SK-N-SH (cell line): ENCODE data around the gene MTR. TPM values are rescaled to one million over a fixed set of nuclear protein-coding genes. Genes with fewer than 3 reads are reported as not detected.

ENCODE experiments used
- CTCF ChIA-PET: fragments of 300-600, 350-600 bp; formaldehyde crosslinking; extraction: SDS; loops from one replicate; lab custom pipeline; 2021; lab: Yijun Ruan, JAX
- POLR2A ChIA-PET: fragments of 350-600 bp; sonication (Branson Sonifier 250); formaldehyde crosslinking; extraction: SDS; loops from one replicate; lab custom pipeline; 2020; ENCODE audit warnings: antibody characterized with exemption, inconsistent platforms; lab: Yijun Ruan, JAX
- DNase-seq: peaks from one replicate; pipeline ENCODE4 v3.0.0; 2012
- H2AFZ ChIP-seq: fragments of 200-600 bp; sonication (generic); 2 replicates; pipeline ENCODE4 v1.8.1; 2016; ENCODE audit warnings: antibody characterized with exemption, mild to moderate bottlenecking, low read depth
- H3F3A ChIP-seq: fragments of 200-600 bp; sonication (generic); replicated peaks from 2 replicates; pipeline ENCODE3; 2016; ENCODE audit warnings: antibody characterized with exemption, mild to moderate bottlenecking; ENCODE audit not compliant: insufficient read depth
- H3K27ac ChIP-seq, 2 experiments: fragments of 200-500 bp in 1 of 2; fragments of 200-600 bp in 1 of 2; sonication (Bioruptor generic) in 1 of 2; sonication (generic), shearing (Covaris generic) in 1 of 2; 2 replicates each; pipeline versions ENCODE4 v1.5.1 to v1.6.1; 2014 to 2016; ENCODE audit warnings: low read depth in 2 of 2, inconsistent platforms in 1 of 2, low read length in 1 of 2, mild to moderate bottlenecking in 1 of 2, mixed read lengths in 1 of 2
- H3K27me3 ChIP-seq: fragments of 200-600 bp; sonication (generic), shearing (Covaris generic); 2 replicates; pipeline ENCODE4 v1.6.1; 2016; ENCODE audit warnings: mixed run types; ENCODE audit not compliant: insufficient read depth
- H3K36me3 ChIP-seq, 2 experiments: fragments of 200-500 bp in 1 of 2; fragments of 200-600 bp in 1 of 2; sonication (Bioruptor generic) in 1 of 2; sonication (generic) in 1 of 2; replicated peaks in 1 of 2; 2 replicates each; pipeline versions ENCODE3 to v1.5.1; 2014 to 2016; ENCODE audit warnings: low read length in 1 of 2, mild to moderate bottlenecking in 1 of 2; ENCODE audit not compliant: insufficient read depth in 2 of 2, control insufficient read depth in 1 of 2
- H3K4me1 ChIP-seq, 2 experiments: fragments of 200-500 bp in 1 of 2; fragments of 200-600 bp in 1 of 2; sonication (Bioruptor generic) in 1 of 2; sonication (generic), shearing (Covaris generic) in 1 of 2; 2 replicates each; pipeline versions ENCODE4 v1.5.1 to v1.6.1; 2014 to 2016; ENCODE audit warnings: low read depth in 1 of 2, low read length in 1 of 2, mixed run types in 1 of 2; ENCODE audit not compliant: insufficient read depth in 2 of 2, control insufficient read depth in 1 of 2
- H3K4me2 ChIP-seq: fragments of 200-600 bp; sonication (generic), shearing (Covaris generic); 2 replicates; pipeline ENCODE4 v1.6.1; 2017; ENCODE audit warnings: mixed run types
- H3K4me3 ChIP-seq, 2 experiments: fragments of 200-500 bp in 1 of 2; fragments of 200-600 bp in 1 of 2; sonication (Bioruptor generic) in 1 of 2; sonication (generic), shearing (Covaris generic) in 1 of 2; 2 replicates each; pipeline versions ENCODE4 v1.5.1 to v1.8.1; 2014 to 2016; ENCODE audit warnings: low read depth in 2 of 2, inconsistent platforms in 1 of 2, low read length in 1 of 2, mild to moderate bottlenecking in 1 of 2, mixed read lengths in 1 of 2, moderate library complexity in 1 of 2
- H3K79me2 ChIP-seq: fragments of 200-600 bp; sonication (generic); 2 replicates; pipeline ENCODE4 v1.8.1; 2017; ENCODE audit warnings: mild to moderate bottlenecking; ENCODE audit not compliant: insufficient read depth
- H3K9ac ChIP-seq: fragments of 200-600 bp; sonication (generic); 2 replicates; pipeline ENCODE4 v1.6.1; 2017; ENCODE audit warnings: mixed run types
- H3K9me2 ChIP-seq: fragments of 200-600 bp; sonication (generic); 2 replicates; pipeline ENCODE4 v1.6.1; 2017; ENCODE audit warnings: mixed run types
- H3K9me3 ChIP-seq: fragments of 200-600 bp; sonication (generic); 2 replicates; pipeline ENCODE4 v1.6.1; 2017; ENCODE audit warnings: mixed run types, mild to moderate bottlenecking, moderate library complexity
- H4K20me1 ChIP-seq: fragments of 200-600 bp; sonication (generic); 2 replicates; pipeline ENCODE4 v1.6.1; 2017; ENCODE audit warnings: mild to moderate bottlenecking, mixed run types; ENCODE audit not compliant: insufficient read depth
- FOSL2 ChIP-seq: IDR thresholded peaks from 2 replicates; pipeline ENCODE4 v1.4.0; 2012; ENCODE audit warnings: low read depth, mild to moderate bottlenecking, moderate library complexity, borderline replicate concordance
- FOXJ3 ChIP-seq: sonication (generic); formaldehyde crosslinking; IDR thresholded peaks from 2 replicates; pipeline ENCODE4 v1.5.1; 2020; ENCODE audit warnings: mild to moderate bottlenecking, missing genetic modification reagents
- GATA2 ChIP-seq: sonication (generic); formaldehyde crosslinking; IDR thresholded peaks from 2 replicates; pipeline ENCODE4 v1.5.0; 2020; ENCODE audit warnings: mild to moderate bottlenecking, missing genetic modification reagents
- NFIC ChIP-seq: IDR thresholded peaks from 2 replicates; pipeline ENCODE4 v1.4.0; 2012; ENCODE audit warnings: borderline replicate concordance
- PBX3 ChIP-seq: IDR thresholded peaks from 2 replicates; pipeline ENCODE4; 2012
- RFX5 ChIP-seq: IDR thresholded peaks from 2 replicates; pipeline ENCODE4 v1.6.1; 2012; ENCODE audit warnings: mild to moderate bottlenecking, improper control_type of control experiment, low read length
- SIN3A ChIP-seq: IDR thresholded peaks from 2 replicates; pipeline ENCODE4 v1.6.1; 2012; ENCODE audit warnings: low read depth, mild to moderate bottlenecking, low read length, moderate library complexity, borderline replicate concordance
- TEAD4 ChIP-seq: IDR thresholded peaks from 2 replicates; pipeline ENCODE4 v1.4.0; 2012; ENCODE audit warnings: mild to moderate bottlenecking, borderline replicate concordance; ENCODE audit not compliant: insufficient read depth
- ZBTB33 ChIP-seq: IDR thresholded peaks from 2 replicates; pipeline ENCODE4 v1.4.0; 2012; ENCODE audit warnings: low read depth, borderline replicate concordance
- WGBS: methylation state at CpG from one replicate; pipeline ENCODE4 v1.1.6; 2017; ENCODE audit warnings: low lambda C conversion rate; 5-methylcytosine and 5-hydroxymethylcytosine counted together
- polyA plus RNA-seq, 3 experiments: library from polyadenylated mRNA; depleted of rRNA; stranded (reverse); fragments of >200 nt; gene quantifications; 2 replicates each; pipeline ENCODE4 v1.2.3, GENCODE V29; 2012

Gene MTR
- polyA plus RNA-seq, 1 of the 3 experiments (the other 2 are of a cell fraction), result 5.4 TPM

- no peaks in the 10 kb centered on the region for H3K79me2 ChIP-seq
- WGBS, result 74% methylated on average over 6 of the region's 6 CpGs
- no peaks in the 10 kb centered on the region for H4K20me1 ChIP-seq
- H3F3A ChIP-seq, result no peaks in the 10 kb centered on the region
- no peaks in the 10 kb centered on the region for H3K4me1 ChIP-seq
- H3K27ac ChIP-seq, result no peak overlapping the region
- TF ChIP-seq FOXJ3 (CRISPR knock-in tag) (no peak), PBX3 (no peak)
- DNase-seq, result no peak
- H3K4me3 ChIP-seq, result no peak overlapping the region
- ChIA-PET POLR2A (no interaction called here), CTCF (interaction anchor here (0.7 to 4.1 kb wide), 12 partner anchors 8 to 912 kb away, joined by 3 to 29 read pairs (median 4); partner anchors contain the start of gene RYR2)
- no peak overlapping the region for H2AFZ ChIP-seq
- no peaks in the 10 kb centered on the region for H3K9me3 ChIP-seq
- H3K9ac ChIP-seq, result no peak overlapping the region
- no peaks in the 10 kb centered on the region for H3K27me3 ChIP-seq
- H3K36me3 ChIP-seq, result no peaks in the 10 kb centered on the region
- no peaks in the 10 kb centered on the region for H3K9me2 ChIP-seq
- H3K4me2 ChIP-seq, result no peak overlapping the region
Measured at GRCh38 chr1:236760480-236760879, 34.6 kb upstream of the MTR start.

- Histone ChIP-seq H3K27me3 (no peaks in the 10 kb centered on the region), H3K9me3 (no peaks in the 10 kb centered on the region), H3K4me3 (no peak overlapping the region), H3K36me3 (no peaks in the 10 kb centered on the region), H3K27ac (no peak overlapping the region), H3F3A (no peaks in the 10 kb centered on the region)
- WGBS, result 90% methylated on average over 14 of the region's 14 CpGs
- ChIA-PET CTCF (interaction anchor here (4.1 kb wide), 1 partner anchor 626 kb away, joined by 23 read pairs; no protein-coding TSS in a partner anchor), POLR2A (no interaction called here)
- no peak for TF ChIP-seq NFIC
- no peak for TF ChIP-seq ZBTB33
- TF ChIP-seq FOSL2, result no peak
- no peak for TF ChIP-seq SIN3A
- TF ChIP-seq RFX5, result no peak
- TF ChIP-seq TEAD4, result no peak
- no peak for TF ChIP-seq GATA2 (CRISPR knock-in tag)
- TF ChIP-seq, all 33 proteins: peak for 0
- no peak overlapping the region for H2AFZ ChIP-seq
- no peaks in the 10 kb centered on the region for H3K9me2 ChIP-seq
- no peak for DNase-seq
- H4K20me1 ChIP-seq, result no peaks in the 10 kb centered on the region
- H3K79me2 ChIP-seq, result no peaks in the 10 kb centered on the region
- H3K4me2 ChIP-seq, result no peak overlapping the region
- no peak overlapping the region for H3K9ac ChIP-seq
- no peaks in the 10 kb centered on the region for H3K4me1 ChIP-seq
Measured at GRCh38 chr1:236760986-236761385, 34.1 kb upstream of the MTR start.
